Right cardiac atrium (tissue), 5 donors: ENCODE data around the gene UBE2O. TPM values are rescaled to one million over a fixed set of nuclear protein-coding genes. Genes with fewer than 3 reads are reported as not detected.

Experiments
- ATAC-seq, 2 donors: fragments of 200-7000 bp; cut with Tn5 transposase; one replicate each; pipeline versions ENCODE4 v1.8.0 to v1.9.1; 2020; ENCODE audit warnings: moderate library complexity in 2 of 2, mild to moderate bottlenecking in 1 of 2
- DNase-seq, 3 donors: peaks; one replicate each; pipeline ENCODE4 v3.0.0-alpha.2; 2020
- H3K27ac ChIP-seq: one replicate; pipeline ENCODE4 v1.5.1; 2013; ENCODE audit warnings: mild to moderate bottlenecking, low read length, control low read depth, moderate library complexity
- H3K27me3 ChIP-seq: one replicate; pipeline ENCODE4 v1.6.1; 2013; ENCODE audit not compliant: control insufficient read depth, insufficient read depth
- H3K4me1 ChIP-seq: one replicate; pipeline ENCODE4 v1.6.1; 2013; ENCODE audit warnings: low read length; ENCODE audit not compliant: control insufficient read depth, insufficient read depth
- H3K4me3 ChIP-seq: one replicate; pipeline ENCODE4 v1.5.1; 2013; ENCODE audit warnings: low read length, control low read depth
- H3K9me3 ChIP-seq: one replicate; pipeline ENCODE4 v1.6.1; 2013; ENCODE audit warnings: low read length; ENCODE audit not compliant: control insufficient read depth
- WGBS: extraction: QIAGEN DNeasy Blood & Tissue Kit; methylation state at CpG from one replicate; pipeline ENCODE4 v1.1.7; 2013; 5-methylcytosine and 5-hydroxymethylcytosine counted together
- intact Hi-C, 4 donors: fragments of 100-400 bp; cut with DNase I; formaldehyde crosslinking; loops; one replicate each; pipeline versions ENCODE4 v1.11.0 to v1.14.0; 2022 to 2023
- polyA plus RNA-seq: library from polyadenylated mRNA; stranded (reverse); fragments of 200-250 nt; gene quantifications from one replicate; pipeline ENCODE4 v1.2.3, GENCODE V29; 2013
- total RNA-seq, 4 donors: library from RNA; stranded (reverse); fragmentation: NEBNext Ultra II Directional; extraction: Animal tissue kit (Norgen Biotek cat#: 25700); gene quantifications; one replicate each; pipeline ENCODE4 v1.2.1, GENCODE V29; 2021
- donor health status: healthy with polysubstance abuse.
- donor health status: DM: no; HTN: yes; CAD: no.
- donor health status: DM: no; HTN: no; CAD: no.
- donor health status: DM: no; HTN: yes; CAD: no; lungs with severe emphysema.
- donor health status: DM: yes; HTN: yes; CAD: no.

UBE2O gene
- total and polyA plus RNA-seq, 5 donors: 23.0 to 37.3 (median 33.9) TPM

- Histone ChIP-seq H3K4me3 (no peak overlapping the region), H3K27me3 (no peaks in the 10 kb centered on the region), H3K4me1 (peaks cover 8% of the 10 kb centered on the region), H3K27ac (peak overlapping the region; percentile 96), H3K9me3 (no peaks in the 10 kb centered on the region)
- intact Hi-C loops: loop anchor here in 1 of 4 donors (5.0 kb wide), 1 partner anchor 41 kb away; no protein-coding TSS in a partner anchor
- 51% methylated on average over 7 of the region's 7 CpGs for WGBS
- ATAC-seq (peak; percentile 29 to 36), DNase-seq (no peak)
Observed at GRCh38 chr17:76447931-76448652, 4.9 kb downstream of the UBE2O start.

GRCh38 chr17:76446449-76447231 lies 6.3 kb downstream of the UBE2O start:
- no peak overlapping the region for H3K4me3 ChIP-seq
- no peaks in the 10 kb centered on the region for H3K9me3 ChIP-seq
- peaks cover 8% of the 10 kb centered on the region for H3K4me1 ChIP-seq
- ATAC-seq: peak; percentile 21 to 37
- H3K27me3 ChIP-seq: no peaks in the 10 kb centered on the region
- peak overlapping the region; percentile 40 for H3K27ac ChIP-seq
- intact Hi-C loops: loop anchor here in 1 of 4 donors (5.0 kb wide), 1 partner anchor 39 kb away; no protein-coding TSS in a partner anchor
- DNase-seq: no peak
- 55% methylated on average over 9 of the region's 9 CpGs for WGBS

- no peak for DNase-seq
- Histone ChIP-seq H3K4me1 (peaks cover 8% of the 10 kb centered on the region), H3K27me3 (no peaks in the 10 kb centered on the region), H3K4me3 (no peak overlapping the region), H3K9me3 (no peaks in the 10 kb centered on the region), H3K27ac (peak overlapping the region; percentile 87)
- intact Hi-C loops: loop anchor here in 1 of 4 donors (5.0 kb wide), 1 partner anchor 39 kb away; no protein-coding TSS in a partner anchor
- ATAC-seq: peak; percentile 14 to 46
- WGBS: 55% methylated on average over 10 of the region's 10 CpGs
Observed at GRCh38 chr17:76445697-76446448, 7.1 kb downstream of the UBE2O start.

GRCh38 chr17:76444518-76445311 lies 8.2 kb downstream of the UBE2O start:
- Histone ChIP-seq H3K27me3 (no peaks in the 10 kb centered on the region), H3K4me3 (no peak overlapping the region), H3K9me3 (no peaks in the 10 kb centered on the region), H3K4me1 (peaks cover 8% of the 10 kb centered on the region), H3K27ac (peak overlapping the region; percentile 51)
- ATAC-seq (no peak), DNase-seq (no peak)
- intact Hi-C loops: loop anchor here in 1 of 4 donors (5.0 kb wide), 1 partner anchor 37 kb away; no protein-coding TSS in a partner anchor
- WGBS: 71% methylated on average over 9 of the region's 9 CpGs

GRCh38 chr17:76442341-76443338 lies 10.3 kb downstream of the UBE2O start:
- no peak for ATAC-seq
- no peak for DNase-seq
- intact Hi-C loops: no loop called here
- no peaks in the 10 kb centered on the region for H3K9me3 ChIP-seq
- H3K27me3 ChIP-seq: no peaks in the 10 kb centered on the region
- no peak overlapping the region for H3K4me3 ChIP-seq
- H3K4me1 ChIP-seq: peaks cover 10% of the 10 kb centered on the region
- H3K27ac ChIP-seq: no peak overlapping the region
- WGBS: 91% methylated on average over 8 of the region's 8 CpGs

- Histone ChIP-seq H3K9me3 (no peaks in the 10 kb centered on the region), H3K27me3 (no peaks in the 10 kb centered on the region), H3K27ac (no peak overlapping the region), H3K4me1 (peaks cover 11% of the 10 kb centered on the region), H3K4me3 (no peak overlapping the region)
- intact Hi-C loops: no loop called here
- no peak for ATAC-seq
- 72% methylated on average over 13 of the region's 13 CpGs for WGBS
- no peak for DNase-seq
Observed at GRCh38 chr17:76441686-76442340, 11.1 kb downstream of the UBE2O start.

- ATAC-seq (no peak), DNase-seq (no peak)
- WGBS: 65% methylated on average over 2 of the region's 2 CpGs
- H3K27ac ChIP-seq: no peak overlapping the region
- H3K9me3 ChIP-seq: no peaks in the 10 kb centered on the region
- H3K4me1 ChIP-seq: peaks cover 6% of the 10 kb centered on the region
- intact Hi-C loops: no loop called here
- H3K27me3 ChIP-seq: no peaks in the 10 kb centered on the region
- no peak overlapping the region for H3K4me3 ChIP-seq
Observed at GRCh38 chr17:76440751-76441362, 12.1 kb downstream of the UBE2O start.

GRCh38 chr17:76439314-76439928 lies 13.5 kb downstream of the UBE2O start:
- Histone ChIP-seq H3K27me3 (no peaks in the 10 kb centered on the region), H3K9me3 (no peaks in the 10 kb centered on the region), H3K4me3 (no peak overlapping the region), H3K27ac (no peak overlapping the region), H3K4me1 (peaks cover 7% of the 10 kb centered on the region)
- DNase-seq (no peak), ATAC-seq (no peak)
- 80% methylated on average over 6 of the region's 6 CpGs for WGBS
- intact Hi-C loops: no loop called here
